SKM-1 treated with dmso at 0.1 percent for 144 hours (cell line): ENCODE results near the gene TEX38.
"Not testable (repeated sequence)": the region's sequence is repeated elsewhere in the genome, so short reads cannot be mapped to it uniquely, and the experiment has no call there.

Experiments used
- DNase-seq: peaks from one replicate; lab custom pipeline; 2025; ENCODE audit not compliant: unreplicated experiment; lab: John Stamatoyannopoulos, UW

Gene TEX38

GRCh38 chr1:46687093-46687659 is 15.5 kb downstream of the TEX38 start:
- no peak for DNase-seq

DNA sequence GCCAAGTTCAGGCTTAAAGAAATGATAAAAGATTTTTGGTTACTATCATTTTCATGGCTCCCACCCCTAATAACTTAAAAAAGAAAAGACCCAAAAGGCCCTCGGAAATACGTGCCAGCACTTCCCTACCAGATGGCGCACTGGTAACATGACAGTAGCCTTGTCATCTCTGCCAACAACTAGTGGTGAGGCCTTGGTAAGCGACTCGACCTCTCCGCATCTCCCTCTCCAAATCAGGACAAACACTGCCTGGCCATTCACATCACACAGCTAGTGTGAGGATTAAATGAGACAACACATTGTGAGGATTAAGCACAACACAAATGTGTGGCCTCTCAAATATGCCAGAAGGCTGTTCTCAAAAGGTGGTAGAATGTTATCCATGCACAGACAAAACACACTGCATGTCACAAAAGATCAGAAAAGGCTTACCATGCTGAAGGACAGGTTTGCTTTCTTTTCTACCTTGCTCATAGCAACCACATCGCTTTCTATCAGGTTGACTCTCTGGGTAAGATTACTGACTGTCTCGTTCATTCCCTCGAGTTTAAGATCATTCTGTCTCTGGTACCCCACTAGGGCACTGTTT is 16.4 kb downstream of the TEX38 start:
- no peak for DNase-seq

- DNase-seq, result no peak
Observed at GRCh38 chr1:46689356-46689755, 17.7 kb downstream of the TEX38 start.

DNA sequence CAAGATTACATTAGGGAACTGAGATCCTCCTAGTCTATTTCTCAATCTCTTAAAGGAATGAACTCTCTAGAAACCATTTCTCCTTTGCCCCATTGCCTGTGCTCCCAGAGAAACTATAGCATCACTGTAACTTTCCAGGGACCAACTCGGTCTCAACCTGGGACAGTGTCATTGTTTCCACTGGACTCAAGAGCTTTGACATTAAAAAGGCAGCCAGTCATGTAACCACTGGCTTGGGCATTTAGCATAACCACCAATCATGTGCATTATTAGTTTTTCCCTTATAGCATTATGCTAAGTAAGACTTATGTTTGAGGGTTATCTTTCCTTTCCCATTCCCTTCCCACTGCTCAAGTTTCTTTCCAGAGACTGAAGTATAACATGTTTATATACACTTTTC is 18.2 kb downstream of the TEX38 start:
- DNase-seq, result no peak

DNA sequence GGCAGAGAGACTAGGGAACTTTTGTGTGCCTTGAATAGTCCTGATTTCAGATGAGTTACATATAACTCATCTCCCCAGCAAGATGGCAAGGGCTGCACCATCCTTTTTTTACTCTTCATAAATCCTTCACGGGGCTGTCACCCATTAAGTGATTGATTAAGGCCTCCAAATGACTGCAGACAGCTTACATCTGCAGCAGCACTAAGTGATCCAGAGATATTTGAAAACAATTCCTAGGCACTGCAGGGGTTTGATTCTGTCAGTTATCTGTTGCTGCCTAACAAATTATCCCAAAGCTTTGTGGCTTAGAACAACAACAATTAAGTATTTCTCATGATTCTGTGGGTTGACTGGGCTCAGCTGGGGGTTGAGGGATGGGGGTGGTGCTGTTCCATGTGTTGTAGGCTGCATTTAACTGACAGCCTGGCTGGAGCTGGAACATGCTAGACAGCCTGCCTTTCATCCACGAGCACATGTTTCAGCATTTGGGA is 19.3 kb downstream of the TEX38 start:
- no peak for DNase-seq

DNA sequence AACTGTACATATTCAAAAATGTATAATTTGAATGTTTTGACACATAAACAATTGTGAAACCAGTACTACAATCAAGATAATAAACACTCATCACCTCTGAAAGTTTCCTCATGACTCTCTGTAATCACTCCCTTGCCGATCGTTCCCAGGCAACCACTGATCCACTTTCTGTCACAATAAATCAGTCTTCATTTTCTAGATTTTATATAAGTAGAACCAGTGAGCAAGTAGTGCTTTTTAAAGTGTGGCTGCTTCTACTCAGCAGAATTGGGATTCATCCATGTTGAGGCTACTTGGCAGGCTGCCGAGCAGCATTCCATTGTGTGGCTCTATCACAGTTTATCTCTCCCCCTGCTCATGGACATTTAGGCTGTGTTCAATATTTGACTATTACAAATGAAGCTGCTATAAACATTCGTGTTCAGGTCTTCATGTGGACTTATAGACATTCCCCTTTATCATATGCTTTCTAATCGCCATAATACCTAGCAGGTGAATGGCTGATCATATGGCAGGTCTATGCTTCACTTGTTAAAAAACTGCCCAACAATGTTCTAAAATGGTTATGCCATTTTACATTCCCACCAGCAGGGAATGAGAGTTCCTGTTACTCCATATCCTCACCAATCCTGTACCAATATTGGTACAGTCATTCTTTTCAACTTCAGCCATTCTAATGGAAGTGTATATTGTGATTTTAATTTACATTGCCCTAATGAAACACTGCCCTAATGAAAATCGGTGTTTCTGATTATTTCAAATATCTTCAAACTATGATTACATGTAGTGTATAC is 20.5 kb downstream of the TEX38 start:
- DNase-seq, result no peak

- no peak for DNase-seq
Observed at GRCh38 chr1:46692811-46693770, 21.4 kb downstream of the TEX38 start.

DNA sequence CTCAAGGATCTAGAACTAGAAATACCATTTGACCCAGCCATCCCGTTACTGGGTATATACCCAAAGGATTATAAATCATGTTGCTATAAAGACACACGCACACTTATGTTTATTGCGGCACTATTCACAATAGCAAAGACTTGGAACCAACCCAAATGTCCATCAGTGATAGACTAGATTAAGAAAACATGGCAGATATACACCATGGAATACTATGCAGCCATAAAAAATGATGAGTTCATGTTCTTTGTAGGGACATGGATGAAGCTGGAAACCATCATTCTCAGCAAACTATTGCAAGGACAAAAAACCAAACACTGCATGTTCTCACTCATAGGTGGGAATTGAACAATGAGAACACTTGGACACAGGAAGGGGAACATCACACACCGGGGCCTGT is 23.0 kb downstream of the TEX38 start:
- DNase-seq, result not testable (repeated sequence)

DNA sequence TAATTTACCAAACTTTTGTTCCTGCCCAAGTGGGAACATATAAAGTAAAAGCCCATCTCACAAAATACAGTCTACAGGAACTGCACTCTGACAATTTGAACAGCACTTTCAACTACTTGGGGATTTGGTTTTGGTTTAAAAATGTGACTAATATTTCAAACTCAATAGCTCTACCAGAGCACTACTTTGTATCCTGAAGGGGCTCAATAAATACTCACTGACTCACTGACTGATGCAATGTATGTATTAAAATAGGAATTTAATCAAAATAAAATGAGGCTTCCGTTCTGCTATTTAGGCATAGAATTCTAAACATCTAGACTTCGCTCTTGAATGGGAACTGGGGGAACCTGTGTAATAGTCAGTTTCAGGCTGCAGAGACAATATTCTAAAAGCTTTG is 25.4 kb downstream of the TEX38 start:
- DNase-seq, result no peak

DNA sequence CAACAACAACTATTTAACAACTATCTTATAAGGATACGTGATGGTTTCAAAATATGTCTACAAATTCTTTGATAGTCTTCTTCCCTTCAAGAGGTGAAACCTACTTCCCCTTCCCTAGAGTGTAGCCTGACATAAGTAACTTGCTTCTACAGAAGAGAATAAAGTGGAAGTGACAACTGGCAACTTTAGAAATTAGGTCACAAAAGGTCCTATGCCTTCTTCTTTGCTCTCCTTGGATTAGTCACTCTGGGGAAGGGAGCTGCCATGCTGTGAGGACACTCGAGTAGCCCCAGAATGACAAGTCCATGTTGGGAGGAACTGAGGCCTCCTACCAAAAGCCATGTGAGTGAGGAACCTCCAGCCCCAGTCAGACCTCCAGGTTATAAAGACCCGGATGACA is 28.0 kb downstream of the TEX38 start:
- DNase-seq, result peak; percentile 54

GRCh38 chr1:46703927-46704641 is 32.4 kb downstream of the TEX38 start:
- DNase-seq, result no peak

DNA sequence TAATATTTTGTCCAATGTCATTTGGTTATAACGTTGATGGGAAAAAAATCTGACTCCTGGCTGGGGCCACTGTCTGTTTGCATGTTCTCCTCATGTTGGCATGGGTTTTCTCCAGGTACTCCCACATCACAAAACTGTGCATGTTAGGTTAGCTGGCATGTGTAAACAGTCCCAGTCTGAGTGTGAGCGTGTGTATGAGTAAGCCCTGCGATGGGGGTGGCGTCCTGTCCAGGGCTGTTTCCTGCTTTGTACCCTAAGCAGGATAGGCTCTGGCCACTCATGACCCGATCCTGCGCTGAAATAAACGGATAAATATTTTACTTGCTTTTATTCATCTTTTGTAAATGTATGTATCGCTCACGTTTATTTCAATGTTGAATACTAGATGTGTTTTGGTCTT is 33.8 kb downstream of the TEX38 start:
- no peak for DNase-seq

DNA sequence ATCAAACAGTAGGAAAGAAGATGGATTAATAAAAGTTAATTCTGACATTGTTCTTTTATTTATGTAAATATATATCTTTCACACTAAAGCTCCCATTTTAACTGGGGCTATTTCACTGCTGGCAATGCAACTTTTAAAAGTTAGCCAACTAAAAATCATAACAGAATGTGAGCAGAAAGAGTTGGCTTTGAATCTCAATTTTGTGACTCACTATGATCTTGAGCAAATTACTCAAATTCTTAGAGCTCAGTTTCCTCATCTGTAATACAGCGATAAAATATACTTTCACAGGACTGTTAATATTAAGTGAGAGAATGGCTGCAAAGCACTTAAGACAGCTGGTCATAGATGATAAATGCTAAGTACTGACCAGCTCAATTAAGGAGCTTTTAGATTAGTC is 36.5 kb downstream of the TEX38 start:
- no peak for DNase-seq

DNA sequence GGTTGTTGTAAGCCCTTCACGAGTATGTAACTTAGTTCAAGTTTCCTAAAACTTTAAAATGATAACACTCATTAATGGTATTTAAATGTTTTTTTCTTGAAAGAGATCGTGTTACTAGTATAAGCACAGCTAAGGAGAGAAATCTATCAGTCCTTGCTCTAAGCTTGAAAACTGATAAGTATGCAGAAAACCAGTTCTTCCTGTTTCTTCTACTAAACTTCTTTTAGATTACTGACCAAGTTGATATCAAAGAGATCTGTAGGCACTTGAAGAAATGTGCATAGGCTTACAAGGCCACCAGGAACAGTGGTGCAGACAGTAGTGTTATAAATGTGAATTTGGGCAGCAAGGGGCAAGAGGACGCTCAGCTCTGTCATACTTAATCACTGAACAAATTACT is 43.3 kb downstream of the TEX38 start:
- no peak for DNase-seq

- no peak for DNase-seq
Observed at GRCh38 chr1:46717654-46718053, 46.0 kb downstream of the TEX38 start.

GRCh38 chr1:46718340-46718726 is 46.7 kb downstream of the TEX38 start:
- no peak for DNase-seq

GRCh38 chr1:46718727-46719622 is 47.3 kb downstream of the TEX38 start, which contains the start of gene EFCAB14:
EFCAB14 (minus strand) TSS chr1:46719114; CDS start chr1:46718087, 1,027 bp downstream.
- DNase-seq, result peak; percentile 87

DNA sequence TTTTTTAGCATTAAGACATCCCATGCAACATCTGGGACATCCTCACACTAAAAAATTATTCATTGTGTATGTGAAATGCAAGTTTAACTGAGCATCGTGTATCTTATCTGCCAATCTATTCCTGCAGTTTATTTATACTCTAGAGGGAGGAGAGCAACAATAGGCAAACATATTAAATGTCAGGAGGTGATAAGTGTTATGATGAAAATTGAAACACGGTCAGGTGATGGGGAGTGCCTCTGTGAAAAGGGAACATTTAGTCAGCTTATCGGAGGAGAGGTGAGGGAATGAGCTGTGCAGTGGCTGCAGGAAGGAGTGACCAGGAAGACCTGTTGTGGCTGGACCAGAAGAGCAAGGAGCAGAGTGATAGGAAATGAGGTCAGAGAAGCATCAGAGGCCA is 48.0 kb downstream of the TEX38 start:
- no peak for DNase-seq

- not testable (repeated sequence) for DNase-seq
Observed at GRCh38 chr1:46720319-46720718, 48.7 kb downstream of the TEX38 start.
